Neural progenitor cell (in vitro differentiated cells): Measurements from ENCODE around the gene KDM4B. TPM values are rescaled to one million over a fixed set of nuclear protein-coding genes. Genes with fewer than 3 reads are reported as not detected.

Experiments used
- DNase-seq: peaks from one replicate; pipeline ENCODE4 v3.0.0-alpha.2; 2016; ENCODE audit warnings: low spot score
- H2AFZ ChIP-seq: fragments of 200-600 bp; sonication (generic); replicated peaks from 2 replicates; pipeline ENCODE4 v1.6.1; 2016; ENCODE audit warnings: antibody characterized with exemption
- H3F3A ChIP-seq: fragments of 200-600 bp; sonication (generic); 2 replicates; pipeline ENCODE4 v1.6.1; 2016; ENCODE audit warnings: antibody characterized with exemption, low read depth
- H3K27ac ChIP-seq: fragments of 200-600 bp; sonication (generic); 2 replicates; pipeline ENCODE4 v1.5.1; 2016; ENCODE audit warnings: mild to moderate bottlenecking
- H3K27me3 ChIP-seq: fragments of 200-600 bp; sonication (generic); 2 replicates; pipeline ENCODE4 v1.6.1; 2016; ENCODE audit warnings: mild to moderate bottlenecking, moderate library complexity
- H3K36me3 ChIP-seq: fragments of 200-600 bp; sonication (generic); 2 replicates; pipeline ENCODE4 v1.5.1; 2016
- H3K4me1 ChIP-seq: fragments of 200-600 bp; sonication (generic); 2 replicates; pipeline ENCODE4 v1.6.1; 2016; ENCODE audit warnings: mixed run types
- H3K4me2 ChIP-seq: fragments of 200-600 bp; sonication (generic); 2 replicates; pipeline ENCODE4 v1.6.1; 2016
- H3K4me3 ChIP-seq: fragments of 200-600 bp; sonication (generic); 2 replicates; pipeline ENCODE4 v1.5.1; 2016
- H3K79me2 ChIP-seq: fragments of 200-600 bp; sonication (generic); 2 replicates; pipeline ENCODE4 v1.6.1; 2016; ENCODE audit warnings: low read depth
- H3K9ac ChIP-seq: fragments of 200-600 bp; sonication (generic); 2 replicates; pipeline ENCODE4 v1.6.1; 2016
- H3K9me3 ChIP-seq: fragments of 200-600 bp; sonication (generic); 2 replicates; pipeline ENCODE4 v1.5.1; 2016; ENCODE audit warnings: low read depth
- H4K20me1 ChIP-seq: fragments of 200-600 bp; sonication (generic); 2 replicates; pipeline ENCODE4 v1.6.1; 2016; ENCODE audit warnings: low read depth
- H3K27ac Mint-ChIP-seq: 3 replicates; pipeline ENCODE4 v1.8.0; 2021; ENCODE audit warnings: mixed read lengths
- H3K27me3 Mint-ChIP-seq: 2 replicates; pipeline ENCODE4 v1.8.0; 2022; ENCODE audit warnings: low read depth, mild to moderate bottlenecking, inconsistent platforms, moderate library complexity, mixed read lengths; ENCODE audit not compliant: insufficient read depth
- H3K36me3 Mint-ChIP-seq: 3 replicates; pipeline ENCODE4 v1.8.0; 2021; ENCODE audit warnings: mixed read lengths
- H3K4me1 Mint-ChIP-seq: 3 replicates; pipeline ENCODE4 v1.8.0; 2021; ENCODE audit warnings: mixed read lengths
- H3K4me3 Mint-ChIP-seq: 3 replicates; pipeline ENCODE4 v1.8.0; 2021; ENCODE audit warnings: mild to moderate bottlenecking, moderate library complexity, mixed read lengths
- H3K9me3 Mint-ChIP-seq: 3 replicates; pipeline ENCODE4 v1.8.0; 2020; ENCODE audit warnings: mixed read lengths
- EZH2 ChIP-seq: fragments of 200-600 bp; sonication (generic); IDR thresholded peaks from 2 replicates; pipeline ENCODE4 v1.6.1; 2017; ENCODE audit warnings: antibody characterized with exemption, mild to moderate bottlenecking, moderate library complexity
- EZH2phosphoT487 ChIP-seq: fragments of 200-600 bp; sonication (generic); IDR thresholded peaks from 2 replicates; pipeline ENCODE4 v1.6.1; 2017; ENCODE audit warnings: antibody characterized with exemption
- total RNA-seq: library from RNA; depleted of rRNA; stranded (reverse); fragments of >200 nt; gene quantifications from 2 replicates; pipeline ENCODE4 v1.2.3, GENCODE V29; 2015; ENCODE audit warnings: low replicate concordance
- TF ChIP-seq, protein P1 (sequence below): fragments of 200-600 bp; sonication (generic); IDR thresholded peaks from 2 replicates; pipeline ENCODE4 v1.5.1; 2017; ENCODE audit warnings: antibody characterized with exemption, mild to moderate bottlenecking

The KDM4B gene
- total RNA-seq, 1 donor from 2014 or later: 16.0 TPM

- H3K27ac ChIP-seq: no peak overlapping the region
- H3K36me3 Mint-ChIP-seq: peaks cover 7% of the 10 kb centered on the region
- H3K27me3 Mint-ChIP-seq: peaks cover 10% of the 10 kb centered on the region
- no peak overlapping the region for H3K27ac Mint-ChIP-seq
- H4K20me1 ChIP-seq: peaks cover 22% of the 10 kb centered on the region
- peak overlapping the region; percentile 27 for H3K9ac ChIP-seq
- TF ChIP-seq EZH2: no peak
- TF ChIP-seq, protein P1, sequence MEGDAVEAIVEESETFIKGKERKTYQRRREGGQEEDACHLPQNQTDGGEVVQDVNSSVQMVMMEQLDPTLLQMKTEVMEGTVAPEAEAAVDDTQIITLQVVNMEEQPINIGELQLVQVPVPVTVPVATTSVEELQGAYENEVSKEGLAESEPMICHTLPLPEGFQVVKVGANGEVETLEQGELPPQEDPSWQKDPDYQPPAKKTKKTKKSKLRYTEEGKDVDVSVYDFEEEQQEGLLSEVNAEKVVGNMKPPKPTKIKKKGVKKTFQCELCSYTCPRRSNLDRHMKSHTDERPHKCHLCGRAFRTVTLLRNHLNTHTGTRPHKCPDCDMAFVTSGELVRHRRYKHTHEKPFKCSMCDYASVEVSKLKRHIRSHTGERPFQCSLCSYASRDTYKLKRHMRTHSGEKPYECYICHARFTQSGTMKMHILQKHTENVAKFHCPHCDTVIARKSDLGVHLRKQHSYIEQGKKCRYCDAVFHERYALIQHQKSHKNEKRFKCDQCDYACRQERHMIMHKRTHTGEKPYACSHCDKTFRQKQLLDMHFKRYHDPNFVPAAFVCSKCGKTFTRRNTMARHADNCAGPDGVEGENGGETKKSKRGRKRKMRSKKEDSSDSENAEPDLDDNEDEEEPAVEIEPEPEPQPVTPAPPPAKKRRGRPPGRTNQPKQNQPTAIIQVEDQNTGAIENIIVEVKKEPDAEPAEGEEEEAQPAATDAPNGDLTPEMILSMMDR: no peak
- no peak for TF ChIP-seq EZH2phosphoT487
- no peak overlapping the region for H3K4me3 ChIP-seq
- peaks cover 52% of the 10 kb centered on the region for H3K4me1 ChIP-seq
- H3K36me3 ChIP-seq: no peaks in the 10 kb centered on the region
- no peak overlapping the region for H3K4me3 Mint-ChIP-seq
- H3K4me2 ChIP-seq: no peak overlapping the region
- no peaks in the 10 kb centered on the region for H3K79me2 ChIP-seq
- no peaks in the 10 kb centered on the region for H3K9me3 ChIP-seq
- peaks cover 33% of the 10 kb centered on the region for H3F3A ChIP-seq
- peaks cover 56% of the 10 kb centered on the region for H3K4me1 Mint-ChIP-seq
- no peaks in the 10 kb centered on the region for H3K27me3 ChIP-seq
- peak; percentile 51 for DNase-seq
- no peaks in the 10 kb centered on the region for H3K9me3 Mint-ChIP-seq
- no peak overlapping the region for H2AFZ ChIP-seq
Observed at GRCh38 chr19:5125797-5126497, 157.0 kb downstream of the KDM4B start.

- H3K27me3 Mint-ChIP-seq: peaks cover 10% of the 10 kb centered on the region
- H3K79me2 ChIP-seq: no peaks in the 10 kb centered on the region
- peaks cover 17% of the 10 kb centered on the region for H4K20me1 ChIP-seq
- H3K27me3 ChIP-seq: no peaks in the 10 kb centered on the region
- H3K4me1 ChIP-seq: peaks cover 50% of the 10 kb centered on the region
- no peak for DNase-seq
- no peaks in the 10 kb centered on the region for H3K9me3 Mint-ChIP-seq
- H3K9ac ChIP-seq: peak overlapping the region; percentile 27
- TF ChIP-seq EZH2 (no peak), EZH2phosphoT487 (no peak)
- TF ChIP-seq, protein P1: no peak
- peak overlapping the region; percentile 37 for H3K27ac ChIP-seq
- H3K4me3 ChIP-seq: no peak overlapping the region
- H3K36me3 ChIP-seq: no peaks in the 10 kb centered on the region
- H3K4me1 Mint-ChIP-seq: peaks cover 53% of the 10 kb centered on the region
- no peak overlapping the region for H2AFZ ChIP-seq
- no peak overlapping the region for H3K4me3 Mint-ChIP-seq
- H3K4me2 ChIP-seq: no peak overlapping the region
- no peaks in the 10 kb centered on the region for H3K9me3 ChIP-seq
- H3K36me3 Mint-ChIP-seq: peaks cover 5% of the 10 kb centered on the region
- peaks cover 30% of the 10 kb centered on the region for H3F3A ChIP-seq
- no peak overlapping the region for H3K27ac Mint-ChIP-seq
Observed at GRCh38 chr19:5126498-5127223, 157.7 kb downstream of the KDM4B start.

GRCh38 chr19:5127717-5128116, 158.8 kb downstream of the KDM4B start:
- Mint-ChIP-seq H3K4me3 (no peak overlapping the region), H3K4me1 (peaks cover 53% of the 10 kb centered on the region)
- H3K9me3 ChIP-seq: no peaks in the 10 kb centered on the region

More at GRCh38 chr19:5127717-5128116, 158.8 kb downstream of the KDM4B start:
- peaks cover 10% of the 10 kb centered on the region for H3K27me3 Mint-ChIP-seq
- Histone ChIP-seq H3K27me3 (no peaks in the 10 kb centered on the region), H3F3A (peaks cover 33% of the 10 kb centered on the region), H3K27ac (peak overlapping the region; percentile 63), H3K4me1 (peaks cover 57% of the 10 kb centered on the region), H2AFZ (no peak overlapping the region), H3K36me3 (no peaks in the 10 kb centered on the region), H3K4me3 (no peak overlapping the region), H4K20me1 (peaks cover 17% of the 10 kb centered on the region), H3K9ac (no peak overlapping the region), H3K4me2 (no peak overlapping the region), H3K79me2 (no peaks in the 10 kb centered on the region)
- H3K9me3 Mint-ChIP-seq: no peaks in the 10 kb centered on the region
- no peaks in the 10 kb centered on the region for H3K36me3 Mint-ChIP-seq
- TF ChIP-seq EZH2phosphoT487 (no peak), EZH2 (no peak)
- TF ChIP-seq, protein P1: no peak
- H3K27ac Mint-ChIP-seq: no peak overlapping the region
- no peak for DNase-seq
